ENCODE data around the gene NOLC1.

The NOLC1 gene

DNA sequence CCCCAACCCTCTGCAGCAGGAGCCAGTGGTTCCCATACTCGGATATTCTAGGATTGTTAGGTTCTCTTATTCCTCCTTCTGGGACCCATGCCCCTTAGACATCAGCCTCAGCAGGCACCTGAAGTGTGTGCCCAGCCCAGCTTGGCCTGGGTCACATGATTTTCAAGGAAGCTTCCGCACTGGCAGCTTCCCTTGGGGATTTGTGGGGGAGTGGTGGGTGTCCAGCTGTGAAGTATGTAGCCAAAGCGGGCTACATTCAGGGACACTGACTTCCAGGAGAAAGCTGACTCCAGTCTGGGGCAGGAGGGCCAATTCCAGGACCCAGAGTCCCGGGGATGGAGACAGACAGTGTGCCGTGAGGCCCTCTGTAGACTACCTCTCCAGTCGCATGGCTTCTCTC is 33.3 kb upstream of the NOLC1 start:
- DNase-seq (ENCODE audit: low read depth): peak; percentile 56
- TF ChIP-seq, protein P1, sequence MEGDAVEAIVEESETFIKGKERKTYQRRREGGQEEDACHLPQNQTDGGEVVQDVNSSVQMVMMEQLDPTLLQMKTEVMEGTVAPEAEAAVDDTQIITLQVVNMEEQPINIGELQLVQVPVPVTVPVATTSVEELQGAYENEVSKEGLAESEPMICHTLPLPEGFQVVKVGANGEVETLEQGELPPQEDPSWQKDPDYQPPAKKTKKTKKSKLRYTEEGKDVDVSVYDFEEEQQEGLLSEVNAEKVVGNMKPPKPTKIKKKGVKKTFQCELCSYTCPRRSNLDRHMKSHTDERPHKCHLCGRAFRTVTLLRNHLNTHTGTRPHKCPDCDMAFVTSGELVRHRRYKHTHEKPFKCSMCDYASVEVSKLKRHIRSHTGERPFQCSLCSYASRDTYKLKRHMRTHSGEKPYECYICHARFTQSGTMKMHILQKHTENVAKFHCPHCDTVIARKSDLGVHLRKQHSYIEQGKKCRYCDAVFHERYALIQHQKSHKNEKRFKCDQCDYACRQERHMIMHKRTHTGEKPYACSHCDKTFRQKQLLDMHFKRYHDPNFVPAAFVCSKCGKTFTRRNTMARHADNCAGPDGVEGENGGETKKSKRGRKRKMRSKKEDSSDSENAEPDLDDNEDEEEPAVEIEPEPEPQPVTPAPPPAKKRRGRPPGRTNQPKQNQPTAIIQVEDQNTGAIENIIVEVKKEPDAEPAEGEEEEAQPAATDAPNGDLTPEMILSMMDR (IDR thresholded peaks at IDR 0.05; ENCODE audit: low read length, missing control alignments): no peak
- H3K4me3 ChIP-seq (replicated peaks; ENCODE audit: low read depth, low read length): peak overlapping the region; percentile 94

DNA sequence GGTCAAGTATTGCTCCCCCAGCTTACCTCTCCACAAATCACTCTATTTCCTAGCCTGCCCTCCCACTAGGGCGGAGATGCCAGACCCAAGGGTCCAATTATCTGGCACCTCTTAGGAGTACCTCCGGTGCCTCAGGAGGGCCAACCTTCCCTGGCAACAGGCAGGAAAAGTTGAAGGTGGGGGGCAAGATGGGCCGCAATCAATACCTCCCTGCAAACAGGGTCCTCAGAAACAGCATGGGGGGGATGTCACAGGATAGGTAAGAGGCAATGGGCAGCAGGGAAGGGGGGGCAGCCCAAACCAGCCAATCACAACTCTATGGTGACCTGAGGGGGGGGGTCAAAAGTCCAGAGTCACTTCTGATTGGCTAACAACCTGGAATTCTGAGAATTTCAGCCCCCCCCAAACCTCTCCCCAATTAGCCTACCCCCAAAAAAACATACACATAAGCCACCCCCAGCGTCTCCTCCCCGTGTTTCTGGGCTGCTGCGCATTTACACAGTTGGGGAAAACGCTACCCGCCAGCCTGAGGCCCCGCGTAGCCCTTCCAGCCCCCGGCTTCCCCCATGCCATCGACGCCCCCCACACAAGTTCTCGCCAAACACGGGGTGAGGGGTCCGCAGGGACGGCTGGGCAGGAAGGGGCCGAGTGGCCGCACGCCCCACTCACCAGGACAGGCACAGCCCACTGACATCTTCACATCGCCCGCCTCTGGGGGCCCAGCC is 32.6 kb upstream of the NOLC1 start:
- H3K4me3 ChIP-seq (replicated peaks; ENCODE audit: low read depth, low read length): peak overlapping the region; percentile 94
- peak; percentile 78 for DNase-seq (ENCODE audit: low read depth)
- TF ChIP-seq, protein P1 (IDR thresholded peaks at IDR 0.05; ENCODE audit: low read length, missing control alignments): no peak

DNA sequence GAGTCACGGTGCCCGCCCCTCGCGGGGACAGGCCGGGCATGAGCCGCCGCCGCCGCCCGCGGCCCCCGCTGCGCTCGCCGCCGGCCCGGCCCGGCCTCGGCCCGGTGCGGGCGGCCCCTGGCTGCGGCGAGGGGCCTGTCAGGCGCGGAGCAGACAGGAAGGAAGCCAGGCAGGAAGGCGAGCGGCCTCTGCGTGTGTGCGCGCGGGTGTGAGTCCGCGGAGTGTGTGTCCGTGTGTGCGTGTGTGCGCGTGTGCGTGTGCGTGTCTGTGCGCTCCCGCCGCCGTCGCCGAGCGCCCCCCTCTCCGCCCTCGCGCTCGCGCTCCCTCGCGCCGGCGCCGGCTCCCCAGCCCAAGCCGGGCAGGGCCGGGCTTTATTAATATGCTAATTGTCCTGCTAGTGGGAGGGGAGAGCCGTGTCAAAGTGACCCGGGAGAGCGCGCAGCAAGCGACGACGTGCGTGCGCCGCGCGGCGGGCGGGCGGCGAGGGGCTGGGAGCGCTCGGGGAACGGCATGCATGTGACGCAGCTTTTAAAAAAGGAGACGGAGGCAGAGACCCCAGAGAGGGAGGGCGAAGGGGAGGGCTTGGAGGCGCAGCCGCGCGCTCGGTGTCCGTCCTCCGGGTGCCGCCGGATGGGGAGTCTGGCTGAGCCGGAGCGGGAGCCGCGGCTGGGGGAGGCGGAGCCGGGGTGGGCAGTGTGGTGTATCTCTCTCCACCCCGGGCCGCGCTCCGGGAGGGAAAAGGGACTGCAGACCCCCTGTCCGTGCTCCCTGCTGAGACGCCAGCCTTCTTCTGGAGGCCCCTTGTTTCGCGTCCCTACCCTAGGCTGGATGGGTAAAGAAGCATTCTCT is 31.8 kb upstream of the NOLC1 start, which contains the start of gene LDB1:
LDB1 (minus strand) TSS at position 227 of the 849 bp plus-strand sequence. CDS start 258 bp downstream, outside the sequence.
- TF ChIP-seq, protein P1 (IDR thresholded peaks at IDR 0.05; ENCODE audit: low read length, missing control alignments): no peak
- peak within 1 kb of the TSS; percentile 94 for H3K4me3 ChIP-seq (replicated peaks; ENCODE audit: low read depth, low read length)
- DNase-seq (ENCODE audit: low read depth): peak; percentile 78

DNA sequence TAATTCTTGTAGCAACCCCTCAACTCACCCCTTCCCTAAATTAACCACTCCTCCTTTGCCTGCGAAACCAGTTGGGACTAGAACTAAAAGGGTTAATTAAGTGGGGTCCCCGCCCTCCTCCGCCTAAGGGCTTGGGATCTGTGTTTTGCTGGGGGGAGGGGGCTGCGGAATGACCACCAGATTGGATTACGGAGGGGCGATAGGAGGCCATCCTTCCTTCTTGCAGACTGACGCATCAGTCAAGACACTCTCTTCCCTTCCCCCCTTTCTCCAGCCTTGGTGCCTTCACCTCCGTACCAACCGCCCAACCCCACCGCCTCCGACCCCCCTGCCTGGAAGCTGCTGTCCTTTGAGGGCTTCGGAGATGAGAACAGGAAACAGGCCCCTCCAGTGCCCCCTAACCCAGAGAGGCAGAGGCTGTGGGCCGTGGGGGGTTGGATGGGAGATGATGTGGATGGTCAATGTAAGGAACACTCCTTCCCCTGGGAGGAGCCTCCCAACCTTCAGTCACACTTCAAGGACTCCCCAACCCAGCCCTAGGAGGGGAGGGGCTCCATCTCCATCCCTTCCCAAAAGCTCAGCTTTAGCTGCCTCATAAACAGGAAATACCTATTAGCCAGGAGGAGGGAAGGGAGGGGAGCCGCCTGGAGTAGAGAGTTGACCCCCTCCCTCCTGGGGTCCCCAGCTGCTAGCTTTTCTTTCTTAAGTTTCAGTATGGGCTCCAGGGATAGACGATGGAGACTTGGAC is 31.0 kb upstream of the NOLC1 start:
- H3K4me3 ChIP-seq (replicated peaks; ENCODE audit: low read depth, low read length): peak overlapping the region; percentile 94
- TF ChIP-seq, protein P1 (IDR thresholded peaks at IDR 0.05; ENCODE audit: low read length, missing control alignments): no peak
- DNase-seq (ENCODE audit: low read depth): peak; percentile 86

DNA sequence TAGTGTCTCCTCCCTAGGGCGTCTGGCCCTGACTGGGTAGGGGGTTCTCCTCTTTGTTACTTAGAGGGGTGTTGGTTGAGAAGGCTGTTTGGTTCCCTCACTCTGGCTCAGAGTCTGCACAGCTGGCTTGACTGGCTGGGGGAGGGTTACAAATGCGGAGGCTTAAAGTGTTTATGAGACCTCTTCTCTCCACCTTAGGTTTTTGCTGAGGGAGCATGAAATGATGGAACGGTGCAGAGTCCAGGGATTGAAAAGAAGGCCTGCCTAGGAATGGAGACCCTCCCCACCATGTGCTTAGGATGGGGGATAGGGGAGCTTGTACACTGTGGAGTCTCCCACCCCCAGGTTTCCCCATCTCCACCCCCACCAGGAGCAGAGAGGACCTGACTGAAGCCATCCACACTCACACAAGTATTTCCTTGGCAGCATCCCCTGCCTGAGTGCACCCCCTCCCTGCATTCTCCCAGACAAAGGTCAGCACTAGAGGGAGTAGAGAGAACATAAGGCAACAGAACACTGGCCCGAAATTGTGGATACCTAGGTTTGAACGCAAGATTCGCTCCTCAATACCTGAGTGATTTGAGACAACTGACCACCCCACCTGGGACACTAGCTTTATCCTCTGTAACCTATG is 30.3 kb upstream of the NOLC1 start:
- TF ChIP-seq, protein P1 (IDR thresholded peaks at IDR 0.05; ENCODE audit: low read length, missing control alignments): peak; percentile 32
- DNase-seq (ENCODE audit: low read depth): peak; percentile 48
- H3K4me3 ChIP-seq (replicated peaks; ENCODE audit: low read depth, low read length): peak overlapping the region; percentile 94

DNA sequence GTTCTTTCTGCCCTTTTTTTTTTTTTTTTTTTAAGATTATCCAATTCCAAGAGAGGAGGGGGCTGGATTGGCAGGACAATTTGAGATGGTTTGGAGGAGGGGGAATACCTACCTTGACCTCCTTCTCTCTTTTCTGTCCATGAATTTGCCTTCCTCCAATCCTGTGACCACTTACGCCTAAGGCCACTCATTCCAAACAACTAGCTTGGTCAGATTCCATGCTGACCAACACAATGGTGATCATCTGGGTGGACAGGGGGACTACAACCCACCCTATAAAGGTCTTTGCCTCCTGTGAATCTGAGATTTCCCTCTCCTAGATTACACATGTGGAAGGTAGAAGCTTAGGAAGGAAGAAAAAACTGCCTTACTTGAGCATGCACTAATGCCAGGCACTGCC is 29.7 kb upstream of the NOLC1 start:
- TF ChIP-seq, protein P1 (IDR thresholded peaks at IDR 0.05; ENCODE audit: low read length, missing control alignments): no peak
- no peak overlapping the region for H3K4me3 ChIP-seq (replicated peaks; ENCODE audit: low read depth, low read length)
- no peak for DNase-seq (ENCODE audit: low read depth)
